A549 treated with dexamethasone at 1 μM for 4 hours (cell line): Measurements from ENCODE around the gene UPP1. TPM values are rescaled to one million over a fixed set of nuclear protein-coding genes. Genes with fewer than 3 reads are reported as not detected.

ENCODE experiments used
- total RNA-seq: library from RNA; stranded (reverse); fragments of 200-300 nt; extraction: Qiagen RNA extraction; gene quantifications from 5 replicates; pipeline ENCODE4 v1.2.3, GENCODE V29; 2022

UPP1 gene
- total RNA-seq, result 57.5 to 83.6 TPM (median 68.0 TPM) in 5 replicates

GRCh38 chr7:48089046-48090003, at the start of gene UPP1:
TSS of gene UPP1 (plus strand) at chr7:48089265. CDS start at chr7:48094784, 5,519 bp downstream.

Other genes with a start within 250 kb of the UPP1 start
- 0.03 to 0.36 TPM (median 0.21 TPM) in 4 of 5 replicates, not detected in the other for gene PKD1L1, start 140.8 kb upstream of the UPP1 start, total RNA-seq
- gene HUS1, start 109.7 kb upstream of the UPP1 start, total RNA-seq, result 14.1 to 22.1 TPM (median 18.3 TPM) in 5 replicates
- gene SUN3, start 60.2 kb upstream of the UPP1 start, total RNA-seq, result 0.13 to 0.16 TPM in 2 of 5 replicates, not detected in the others
- 0.27 to 0.35 TPM (median 0.27 TPM) in 5 replicates for gene C7orf57, start 53.7 kb upstream of the UPP1 start, total RNA-seq
- 0.01 to 0.06 TPM (median 0.05 TPM) in 5 replicates for gene ABCA13, start 82.2 kb downstream of the UPP1 start, total RNA-seq